Endothelial cell (in vitro differentiated cells): ENCODE data around the gene CCDC182. TPM values are rescaled to one million over a fixed set of nuclear protein-coding genes. Genes with fewer than 3 reads are reported as not detected.

ENCODE experiments used
- DNase-seq: peaks from one replicate; pipeline ENCODE4 v3.0.0; 2021; ENCODE audit warnings: low spot score
- H3K27ac Mint-ChIP-seq: one replicate; pipeline ENCODE4 v1.8.0; 2021; ENCODE audit warnings: mixed read lengths, inconsistent platforms; ENCODE audit not compliant: unreplicated experiment
- H3K27me3 Mint-ChIP-seq: one replicate; pipeline ENCODE4 v1.8.0; 2021; ENCODE audit warnings: mild to moderate bottlenecking, moderate library complexity, mixed read lengths, inconsistent platforms; ENCODE audit not compliant: unreplicated experiment
- H3K36me3 Mint-ChIP-seq: one replicate; pipeline ENCODE4 v1.8.0; 2021; ENCODE audit warnings: mild to moderate bottlenecking, low read depth, mixed read lengths, inconsistent platforms; ENCODE audit not compliant: unreplicated experiment
- H3K4me1 Mint-ChIP-seq: one replicate; pipeline ENCODE4 v1.8.0; 2021; ENCODE audit warnings: mild to moderate bottlenecking, mixed read lengths, inconsistent platforms; ENCODE audit not compliant: unreplicated experiment
- H3K4me3 Mint-ChIP-seq: one replicate; pipeline ENCODE4 v1.8.0; 2021; ENCODE audit warnings: mild to moderate bottlenecking, mixed read lengths, inconsistent platforms; ENCODE audit not compliant: unreplicated experiment
- H3K9me3 Mint-ChIP-seq: one replicate; pipeline ENCODE4 v1.8.0; 2021; ENCODE audit warnings: mixed read lengths, inconsistent platforms; ENCODE audit not compliant: unreplicated experiment
- CTCF ChIP-seq: fragments of 200-600 bp; sonication (generic); IDR thresholded peaks from one replicate; pipeline ENCODE4 v1.5.0; 2021; ENCODE audit warnings: antibody characterized with exemption; ENCODE audit not compliant: unreplicated experiment
- total RNA-seq: library from RNA; stranded (reverse); fragmentation: NEBNext Ultra II Directional; extraction: Animal tissue kit (Norgen Biotek cat#: 25700); gene quantifications from one replicate; pipeline ENCODE4 v1.2.1, GENCODE V29; 2021; ENCODE audit not compliant: unreplicated experiment

Gene CCDC182
- total RNA-seq, 1 donor from 2014 or later: not detected

- peaks cover 4% of the 10 kb centered on the region for H3K9me3 Mint-ChIP-seq
- no peak for TF ChIP-seq CTCF
- no peak overlapping the region for H3K4me3 Mint-ChIP-seq
- H3K4me1 Mint-ChIP-seq: peaks cover 38% of the 10 kb centered on the region
- no peak overlapping the region for H3K27ac Mint-ChIP-seq
- no peak for DNase-seq
- peaks cover 5% of the 10 kb centered on the region for H3K27me3 Mint-ChIP-seq
- no peaks in the 10 kb centered on the region for H3K36me3 Mint-ChIP-seq
Observed at GRCh38 chr17:57751348-57751971, 6.4 kb upstream of the CCDC182 start.

DNA sequence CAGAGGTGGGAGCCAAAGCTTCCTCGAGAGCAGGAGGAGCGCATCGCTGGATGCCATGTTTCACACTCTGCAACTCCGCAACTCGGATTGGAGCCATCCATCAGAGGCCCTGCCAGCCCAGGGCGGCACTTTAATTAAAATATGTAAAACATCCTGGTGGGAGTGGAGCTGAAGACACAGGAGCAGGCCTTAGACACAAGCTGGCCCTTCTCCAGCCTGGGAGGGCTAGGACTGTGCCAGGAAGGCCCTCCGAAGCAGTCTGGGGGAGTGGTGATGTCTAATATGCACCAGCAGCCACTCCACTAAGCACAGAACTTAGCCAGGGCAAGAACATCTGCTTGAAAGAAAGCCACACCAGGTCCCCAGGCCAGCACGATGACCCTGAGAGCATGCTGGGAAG is 5.8 kb upstream of the CCDC182 start:
- no peaks in the 10 kb centered on the region for H3K36me3 Mint-ChIP-seq
- H3K27me3 Mint-ChIP-seq: peaks cover 5% of the 10 kb centered on the region
- peaks cover 38% of the 10 kb centered on the region for H3K4me1 Mint-ChIP-seq
- H3K27ac Mint-ChIP-seq: no peak overlapping the region
- no peak overlapping the region for H3K4me3 Mint-ChIP-seq
- peaks cover 4% of the 10 kb centered on the region for H3K9me3 Mint-ChIP-seq
- DNase-seq: no peak
- TF ChIP-seq CTCF: no peak

GRCh38 chr17:57750109-57750871 is 5.2 kb upstream of the CCDC182 start:
- DNase-seq: no peak
- H3K4me3 Mint-ChIP-seq: peak overlapping the region; percentile 42
- H3K27me3 Mint-ChIP-seq: peaks cover 5% of the 10 kb centered on the region
- peaks cover 4% of the 10 kb centered on the region for H3K9me3 Mint-ChIP-seq
- no peak for TF ChIP-seq CTCF
- H3K36me3 Mint-ChIP-seq: no peaks in the 10 kb centered on the region
- peak overlapping the region; percentile 4 for H3K27ac Mint-ChIP-seq
- H3K4me1 Mint-ChIP-seq: peaks cover 38% of the 10 kb centered on the region

DNA sequence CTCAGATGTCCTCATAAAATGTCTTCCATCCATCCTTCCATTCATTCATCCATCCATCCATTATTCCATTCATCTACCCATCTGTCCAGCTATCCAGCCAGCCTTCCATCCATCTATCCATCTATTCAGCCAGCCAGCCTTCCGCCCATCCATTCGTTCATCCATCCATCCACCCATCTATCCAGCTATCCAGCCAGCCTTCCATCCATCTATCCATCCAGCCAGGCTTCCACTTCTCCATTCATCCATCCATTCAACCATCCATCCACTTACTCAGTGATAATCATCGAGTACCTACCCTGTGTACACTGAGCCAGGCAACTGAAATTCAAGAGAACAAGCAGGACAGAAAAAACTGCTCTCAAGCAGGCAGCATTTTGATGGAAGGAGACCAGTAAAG is 4.6 kb upstream of the CCDC182 start:
- Mint-ChIP-seq H3K4me3 (peak overlapping the region; percentile 42), H3K27ac (peak overlapping the region; percentile 4), H3K4me1 (peaks cover 37% of the 10 kb centered on the region), H3K27me3 (peaks cover 5% of the 10 kb centered on the region), H3K9me3 (peaks cover 4% of the 10 kb centered on the region), H3K36me3 (no peaks in the 10 kb centered on the region)
- no peak for DNase-seq
- no peak for TF ChIP-seq CTCF
